Measurements from ENCODE around the gene RALA. TPM values are rescaled to one million over a fixed set of nuclear protein-coding genes. Genes with fewer than 3 reads are reported as not detected.

The RALA gene
- polyA plus RNA-seq, 1 donor (not counting 4 experiments of a cell fraction or from before 2014, with no cell fraction given) = 64.6 TPM

GRCh38 chr7:39664057-39664456 lies 40.7 kb downstream of the RALA start:
- dilution Hi-C loops (cut with MboI; ENCODE audit: extremely low pct_ligation_motif_present, low sequenced_read_pairs) = no loop called here
- TF ChIP-seq EZH2 (IDR thresholded peaks at IDR 0.05; ENCODE audit: low read length) = no peak
- TF ChIP-seq, protein P1, sequence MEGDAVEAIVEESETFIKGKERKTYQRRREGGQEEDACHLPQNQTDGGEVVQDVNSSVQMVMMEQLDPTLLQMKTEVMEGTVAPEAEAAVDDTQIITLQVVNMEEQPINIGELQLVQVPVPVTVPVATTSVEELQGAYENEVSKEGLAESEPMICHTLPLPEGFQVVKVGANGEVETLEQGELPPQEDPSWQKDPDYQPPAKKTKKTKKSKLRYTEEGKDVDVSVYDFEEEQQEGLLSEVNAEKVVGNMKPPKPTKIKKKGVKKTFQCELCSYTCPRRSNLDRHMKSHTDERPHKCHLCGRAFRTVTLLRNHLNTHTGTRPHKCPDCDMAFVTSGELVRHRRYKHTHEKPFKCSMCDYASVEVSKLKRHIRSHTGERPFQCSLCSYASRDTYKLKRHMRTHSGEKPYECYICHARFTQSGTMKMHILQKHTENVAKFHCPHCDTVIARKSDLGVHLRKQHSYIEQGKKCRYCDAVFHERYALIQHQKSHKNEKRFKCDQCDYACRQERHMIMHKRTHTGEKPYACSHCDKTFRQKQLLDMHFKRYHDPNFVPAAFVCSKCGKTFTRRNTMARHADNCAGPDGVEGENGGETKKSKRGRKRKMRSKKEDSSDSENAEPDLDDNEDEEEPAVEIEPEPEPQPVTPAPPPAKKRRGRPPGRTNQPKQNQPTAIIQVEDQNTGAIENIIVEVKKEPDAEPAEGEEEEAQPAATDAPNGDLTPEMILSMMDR (optimal IDR thresholded peaks at IDR 0.05 in 1 of 3, IDR thresholded peaks at IDR 0.05 in 1 of 3, conservative IDR thresholded peaks at IDR 0.05 in 1 of 3; ENCODE audit: extremely low read depth in 1 of 3, insufficient read depth in 2 of 3, low read length in 3 of 3) = no peak
- H3K9ac ChIP-seq (ENCODE audit: control insufficient read depth, extremely low read depth, insufficient read depth, low read length) = no peak overlapping the region
- H3K4me2 ChIP-seq (ENCODE audit: control insufficient read depth, extremely low read depth, insufficient read depth, low read depth, low read length) = no peak overlapping the region
- no peak for DNase-seq (ENCODE audit: low read depth, low spot score)
- no peaks in the 10 kb centered on the region for H3K9me1 ChIP-seq (ENCODE audit: control insufficient read depth, extremely low read depth, insufficient read depth, low read length)
- H3K4me1 ChIP-seq (ENCODE audit: control insufficient read depth, extremely low read depth, insufficient read depth, low read length) = no peaks in the 10 kb centered on the region
- no peak for FAIRE-seq
- peaks cover 0 to 4% of the 10 kb centered on the region in 2 experiments for H3K36me3 ChIP-seq (ENCODE audit: control insufficient read depth in 2 of 2, extremely low read depth in 1 of 2, insufficient read depth in 2 of 2, low read length in 2 of 2)
- no peak overlapping the region for H3K27ac ChIP-seq (ENCODE audit: control insufficient read depth, insufficient read depth, low read length)
- H3K9me3 ChIP-seq (ENCODE audit: control insufficient read depth, low read depth, low read length) = no peaks in the 10 kb centered on the region
- no peak overlapping the region for H2AFZ ChIP-seq (ENCODE audit: control insufficient read depth, low read length)
- H4K20me1 ChIP-seq (ENCODE audit: control insufficient read depth, extremely low read depth, insufficient read depth, low read length) = no peaks in the 10 kb centered on the region
- H3K27me3 ChIP-seq (ENCODE audit: control insufficient read depth, extremely low read depth, insufficient read depth, low read length) = no peaks in the 10 kb centered on the region
- H3K4me3 ChIP-seq (ENCODE audit: control insufficient read depth in 2 of 3, extremely low read depth in 1 of 3, insufficient read depth in 2 of 3, low read depth in 1 of 3, low read length in 3 of 3) = no peak overlapping the region
- peaks cover 72% of the 10 kb centered on the region for H3K79me2 ChIP-seq (ENCODE audit: control insufficient read depth, insufficient read depth, low read length)

- Histone ChIP-seq H3K4me1 (ENCODE audit: control insufficient read depth, extremely low read depth, insufficient read depth, low read length) (no peaks in the 10 kb centered on the region), H3K9me3 (ENCODE audit: control insufficient read depth, low read depth, low read length) (no peaks in the 10 kb centered on the region), H2AFZ (ENCODE audit: control insufficient read depth, low read length) (no peak overlapping the region), H4K20me1 (ENCODE audit: control insufficient read depth, extremely low read depth, insufficient read depth, low read length) (no peaks in the 10 kb centered on the region), H3K4me2 (ENCODE audit: control insufficient read depth, extremely low read depth, insufficient read depth, low read depth, low read length) (no peak overlapping the region), H3K27ac (ENCODE audit: control insufficient read depth, insufficient read depth, low read length) (no peak overlapping the region), H3K79me2 (ENCODE audit: control insufficient read depth, insufficient read depth, low read length) (peaks cover 73% of the 10 kb centered on the region), H3K9me1 (ENCODE audit: control insufficient read depth, extremely low read depth, insufficient read depth, low read length) (no peaks in the 10 kb centered on the region), H3K36me3 (ENCODE audit: control insufficient read depth in 2 of 2, extremely low read depth in 1 of 2, insufficient read depth in 2 of 2, low read length in 2 of 2) (peaks cover 0 to 4% of the 10 kb centered on the region in 2 experiments), H3K4me3 (ENCODE audit: control insufficient read depth in 2 of 3, extremely low read depth in 1 of 3, insufficient read depth in 2 of 3, low read depth in 1 of 3, low read length in 3 of 3) (no peak overlapping the region), H3K9ac (ENCODE audit: control insufficient read depth, extremely low read depth, insufficient read depth, low read length) (no peak overlapping the region), H3K27me3 (ENCODE audit: control insufficient read depth, extremely low read depth, insufficient read depth, low read length) (no peaks in the 10 kb centered on the region)
- FAIRE-seq (no peak), DNase-seq (ENCODE audit: low read depth, low spot score) (no peak)
- TF ChIP-seq EZH2 (IDR thresholded peaks at IDR 0.05; ENCODE audit: low read length) = no peak
- TF ChIP-seq, protein P1 (optimal IDR thresholded peaks at IDR 0.05 in 1 of 3, IDR thresholded peaks at IDR 0.05 in 1 of 3, conservative IDR thresholded peaks at IDR 0.05 in 1 of 3; ENCODE audit: extremely low read depth in 1 of 3, insufficient read depth in 2 of 3, low read length in 3 of 3) = no peak
- dilution Hi-C loops (cut with MboI; ENCODE audit: extremely low pct_ligation_motif_present, low sequenced_read_pairs) = no loop called here
Observed at GRCh38 chr7:39664585-39664984, 41.2 kb downstream of the RALA start.
